CD1c-positive myeloid dendritic cell (primary cell): ENCODE data around the gene PPP2CA.
A peak's percentile ranks its signal among the peaks of the same experiment; 100 is the strongest.
"Not testable (repeated sequence)": the region's sequence is repeated elsewhere in the genome, so short reads cannot be mapped to it uniquely, and the experiment has no call there.

ENCODE experiments used
- DNase-seq: peaks from one replicate; pipeline ENCODE4 v3.0.0-alpha.2; 2016; ENCODE audit errors: extremely low spot score

Gene PPP2CA

DNA sequence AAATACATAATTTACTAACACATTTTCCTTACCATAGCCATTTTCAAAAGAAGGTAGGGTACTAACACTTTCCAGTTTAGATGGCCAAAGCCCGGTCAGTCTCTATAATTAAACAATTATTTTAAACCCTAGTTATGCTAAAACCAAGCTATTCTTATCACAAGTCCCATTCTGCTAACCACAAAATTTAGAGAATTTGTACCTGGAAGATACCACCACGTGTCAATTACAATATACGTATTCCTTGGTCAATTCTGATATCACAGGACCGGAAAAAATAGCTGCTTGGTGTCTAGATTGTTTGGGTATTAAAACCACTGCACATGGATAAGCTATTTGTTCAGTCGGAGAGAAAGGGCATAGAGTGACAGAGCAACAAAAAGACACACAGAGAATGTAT lies 30.2 kb downstream of the PPP2CA start:
- DNase-seq = no peak

DNA sequence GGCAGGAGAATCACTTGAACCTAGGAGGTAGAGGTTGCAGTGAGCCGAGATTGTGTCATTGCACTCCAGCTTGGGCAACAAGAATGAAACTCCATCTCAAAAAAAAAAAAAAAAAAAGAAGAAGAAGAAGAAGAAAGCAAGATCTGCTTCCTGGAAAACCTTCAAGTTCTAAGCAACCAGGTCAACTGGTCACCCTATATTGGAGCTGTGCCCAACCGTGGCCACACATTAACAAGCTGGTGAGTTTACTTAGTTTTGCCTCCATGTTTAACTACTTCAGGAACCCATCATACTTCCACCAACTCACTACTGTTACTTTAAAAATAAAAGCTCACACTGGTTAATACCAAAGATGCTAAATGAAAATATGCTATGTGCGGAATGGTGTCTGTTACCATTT lies 36.8 kb downstream of the PPP2CA start:
- DNase-seq = no peak

DNA sequence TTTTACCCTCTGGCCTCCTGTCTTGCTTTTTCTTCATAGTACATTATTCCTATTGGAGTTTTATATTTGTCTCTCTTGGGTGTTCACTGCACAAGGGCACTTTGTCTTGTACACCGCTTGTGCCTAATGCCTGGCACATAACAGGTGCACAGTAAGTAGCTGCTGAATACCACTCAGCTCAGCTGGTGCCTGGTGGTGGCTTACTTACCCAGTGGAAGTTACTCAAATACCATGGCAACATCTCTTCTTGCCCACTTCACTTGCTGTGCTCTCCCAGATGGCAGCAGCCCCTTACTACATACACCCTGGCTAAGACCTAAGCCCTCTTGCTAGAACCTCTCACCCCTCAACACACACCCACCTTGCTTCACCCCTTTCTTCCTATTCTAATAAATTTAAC lies 37.8 kb downstream of the PPP2CA start:
- no peak for DNase-seq

DNA sequence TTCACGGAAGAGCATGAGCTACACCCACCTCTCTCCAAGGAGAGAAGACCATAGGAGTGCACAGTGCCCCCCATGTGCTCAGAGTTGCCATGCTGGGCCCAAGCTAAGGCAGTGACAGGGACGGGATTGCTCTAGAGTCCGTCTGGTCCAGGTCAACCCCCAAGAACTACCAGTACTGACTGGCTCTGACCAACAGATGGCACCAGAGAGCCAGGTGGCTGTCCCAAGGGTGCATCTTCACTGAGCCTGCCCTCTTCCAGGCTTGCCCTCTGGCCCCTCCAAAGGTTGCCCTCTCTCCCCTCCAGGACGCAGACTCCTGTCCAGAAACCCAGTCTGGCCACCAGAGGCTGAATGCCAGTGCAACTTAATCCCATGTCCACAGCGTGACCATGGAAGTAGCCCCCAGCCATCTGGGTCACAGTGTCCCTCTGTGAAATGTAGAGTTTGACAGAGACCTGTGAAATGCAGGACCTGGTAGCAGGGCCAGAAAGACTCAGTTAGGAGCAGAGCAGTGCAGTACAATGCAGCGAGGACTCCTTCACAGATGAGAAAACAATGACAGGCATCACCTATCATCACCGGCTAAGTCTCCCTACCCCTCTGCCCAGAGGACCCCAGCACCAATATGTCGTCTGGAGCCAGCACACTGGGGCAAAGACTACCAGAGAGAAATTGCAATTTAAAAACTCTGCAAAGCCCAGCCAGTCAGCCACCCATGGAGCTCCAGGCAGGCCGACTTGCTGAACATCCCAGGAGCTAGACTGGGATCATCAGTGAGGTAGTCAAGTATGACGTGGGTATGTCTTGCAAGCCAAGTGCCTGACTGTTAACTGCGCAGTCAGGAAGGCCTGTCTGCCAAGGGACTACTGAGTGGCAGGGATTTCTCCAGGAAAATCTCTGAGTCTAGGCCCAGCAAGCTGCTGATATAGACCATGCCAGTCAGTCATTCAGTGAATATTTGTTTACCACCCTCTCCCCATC lies 41.4 kb downstream of the PPP2CA start:
- DNase-seq = peak; percentile 76

DNA sequence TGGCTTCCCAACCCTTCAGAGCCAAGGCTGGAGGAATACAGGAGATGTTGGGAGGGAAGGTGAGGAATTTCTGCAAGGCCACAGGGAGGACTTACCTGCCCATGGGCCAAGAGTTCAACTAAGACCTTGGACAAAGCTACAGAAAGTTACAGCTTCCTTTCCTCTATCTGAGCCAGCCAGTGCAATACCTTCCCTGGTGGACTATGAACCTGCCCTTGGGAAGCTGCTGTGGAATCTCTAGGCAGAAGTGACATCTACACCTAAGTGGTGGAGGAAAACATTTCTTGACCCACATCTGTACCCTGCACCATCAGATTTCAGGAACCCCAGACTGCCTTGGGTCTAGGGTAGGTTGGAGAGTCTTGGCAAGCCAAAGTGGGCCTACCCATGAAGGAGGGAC lies 42.4 kb downstream of the PPP2CA start:
- no peak for DNase-seq

DNA sequence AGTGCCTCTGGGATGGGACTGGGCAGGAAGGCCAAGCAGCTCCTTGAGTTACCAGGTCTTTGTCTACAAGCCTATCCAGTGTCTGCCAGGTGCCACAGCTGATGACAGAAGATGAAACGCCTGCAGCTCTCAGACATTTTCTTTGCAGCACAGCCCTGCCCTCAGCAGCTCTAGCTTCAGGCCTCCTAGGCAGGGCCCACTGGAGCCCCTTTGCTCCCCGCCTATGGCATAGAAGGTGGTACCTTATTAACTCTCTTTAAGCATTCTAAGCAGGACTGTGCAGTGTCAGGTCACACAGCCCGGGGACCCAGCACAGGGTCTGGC lies 47.8 kb downstream of the PPP2CA start:
- no peak for DNase-seq

DNA sequence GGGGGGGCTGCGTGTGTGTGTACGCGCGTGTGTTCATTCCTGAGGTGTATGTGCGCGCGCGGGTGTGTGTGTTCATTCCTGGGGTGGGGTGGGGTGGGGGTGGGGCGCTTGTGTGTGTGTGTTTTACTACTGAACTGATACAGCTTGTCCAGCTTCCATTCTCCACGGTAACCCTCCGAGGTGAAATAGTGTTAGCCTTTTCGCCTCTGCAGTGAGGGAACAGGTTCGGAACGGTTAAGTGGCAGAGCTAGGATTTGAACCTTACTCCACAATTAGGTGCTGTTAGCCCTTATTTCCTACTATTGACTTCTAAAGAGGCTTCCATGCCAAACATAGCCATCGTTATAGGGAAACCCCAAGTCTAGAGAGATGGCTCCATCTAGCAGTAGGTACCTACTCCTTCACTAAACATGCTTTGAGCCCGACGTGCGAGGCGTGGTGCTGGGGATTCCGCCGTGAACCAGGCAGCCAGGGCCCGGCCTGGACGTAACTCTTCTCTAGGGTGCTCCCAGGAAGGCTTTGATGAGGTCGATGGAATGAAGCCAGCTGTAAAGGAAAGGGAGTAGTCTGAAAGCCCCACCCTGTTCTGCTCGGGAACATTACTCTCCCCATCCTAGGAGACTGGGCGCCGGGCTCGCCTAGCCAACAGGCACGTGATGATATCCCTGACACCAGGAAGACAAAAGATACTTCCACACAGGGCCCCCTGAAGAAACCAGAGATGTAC lies 48.3 kb downstream of the PPP2CA start:
- DNase-seq = no peak

DNA sequence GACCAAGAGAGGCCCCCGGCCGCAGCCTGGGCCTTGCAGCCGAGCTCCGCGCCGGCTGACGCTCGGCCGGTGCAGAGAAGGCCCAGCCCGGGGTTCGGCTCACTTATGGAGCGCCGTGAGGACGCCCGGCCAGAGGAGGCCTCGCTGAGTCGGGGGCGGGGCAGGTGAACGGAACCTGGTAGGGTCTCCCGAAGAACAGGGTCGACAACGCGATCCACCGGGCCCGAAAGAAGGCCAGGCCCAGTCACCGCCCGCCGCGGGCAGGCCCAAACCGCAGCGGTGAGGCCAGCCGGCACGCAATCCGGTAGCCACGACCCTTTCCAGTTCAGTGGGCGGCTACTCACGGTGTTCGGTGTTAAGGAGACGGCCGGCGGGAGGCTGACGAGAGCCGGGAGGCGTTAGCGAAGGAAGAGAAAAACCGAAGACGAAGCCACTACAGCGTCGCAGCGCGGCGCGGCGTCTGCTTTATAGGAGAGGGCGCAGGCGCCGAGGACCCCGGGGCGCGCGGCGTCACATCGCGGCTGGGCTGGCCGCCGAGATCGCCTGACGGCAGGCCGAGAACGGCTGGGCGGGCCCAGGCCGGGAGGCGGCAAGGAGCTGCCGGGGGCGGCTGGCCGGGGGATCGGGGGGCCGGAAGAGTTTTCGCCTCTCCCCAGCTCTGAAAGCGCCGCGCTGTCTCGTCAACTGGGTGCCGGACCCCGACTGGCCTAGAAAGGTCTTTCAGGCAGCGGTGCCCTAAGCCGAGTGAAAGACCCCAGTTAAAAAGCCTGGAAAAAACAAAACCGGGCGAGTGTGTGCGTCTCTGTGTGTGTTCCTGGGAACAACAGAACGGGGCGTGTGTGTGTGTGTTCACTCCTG lies 49.1 kb downstream of the PPP2CA start, which contains the start of gene SKP1:
Gene SKP1, minus strand, starts transcription at position 440 of the 858 bp plus-strand sequence. CDS start 2,928 bp downstream, outside the sequence.
- DNase-seq = peak; percentile 94

DNA sequence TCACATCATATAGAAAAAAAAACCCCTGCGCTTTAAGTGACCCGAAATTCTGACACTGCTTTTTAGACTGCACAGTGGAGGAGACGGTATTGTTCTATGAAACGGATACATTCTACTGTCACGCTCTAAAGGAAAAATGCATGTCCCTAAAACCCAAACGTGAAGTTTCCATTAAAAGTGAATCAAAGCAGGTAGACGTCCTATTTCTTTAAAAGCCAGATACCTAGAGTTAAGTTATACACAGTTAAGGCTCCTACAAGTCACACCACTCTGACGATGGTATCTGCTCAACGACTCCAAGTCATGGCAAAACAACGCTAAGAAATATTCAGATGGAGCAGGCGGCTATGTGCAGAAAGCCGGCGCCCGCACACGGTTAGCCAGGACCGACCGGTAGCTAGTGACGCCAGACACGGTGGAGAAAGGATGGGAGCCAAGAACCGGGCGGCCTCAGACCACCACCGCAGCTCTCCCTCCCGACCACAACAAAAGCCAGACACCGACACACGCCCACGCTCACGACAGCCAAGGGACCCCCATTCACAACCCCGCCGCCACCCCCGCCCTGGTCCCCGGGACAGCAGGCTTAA lies 49.9 kb downstream of the PPP2CA start:
- DNase-seq = peak; percentile 28

DNA sequence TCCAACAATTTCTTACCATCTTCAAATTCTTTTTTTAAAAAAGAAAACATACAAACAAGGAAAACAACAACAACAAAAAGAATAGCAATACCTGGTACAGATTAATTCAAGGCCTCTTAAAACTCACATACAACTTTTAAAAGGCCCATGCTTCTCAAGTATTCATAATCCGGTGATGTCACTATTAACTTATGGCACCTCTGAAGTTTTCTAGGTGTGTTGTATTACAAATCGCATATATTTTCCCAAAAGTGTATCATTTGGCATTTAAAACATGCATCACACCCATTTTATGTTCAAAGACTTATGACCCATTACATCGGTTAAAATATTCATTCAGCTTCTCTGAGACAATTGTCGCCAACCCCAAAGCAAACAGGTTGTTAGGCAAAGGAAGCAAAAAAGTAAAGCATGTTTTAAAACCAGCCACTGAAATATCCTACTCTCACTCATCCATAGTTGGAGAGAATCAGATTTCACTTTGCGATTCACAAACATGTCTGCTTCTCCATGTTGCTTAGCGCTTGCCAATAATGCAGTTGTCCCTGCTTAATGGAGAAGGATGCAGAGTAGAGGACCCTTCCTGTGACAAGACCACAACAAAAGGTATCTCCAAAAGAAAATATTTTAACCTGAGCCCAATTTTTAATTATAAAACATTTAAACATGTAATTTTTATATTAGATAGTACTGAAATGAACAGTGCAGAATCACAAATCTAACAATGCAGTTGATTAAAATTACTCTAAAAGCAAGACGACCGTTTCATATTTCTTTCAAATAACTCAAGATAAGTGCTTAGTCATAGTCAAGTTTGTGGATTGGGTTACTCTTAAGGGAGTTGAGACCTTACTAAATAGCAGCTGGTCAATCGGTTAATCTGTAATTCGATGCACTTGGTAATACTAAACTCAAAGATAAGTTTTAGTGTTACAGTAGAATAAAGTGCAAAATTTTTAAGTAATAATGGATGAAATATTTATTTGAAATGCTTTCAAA lies 50.7 kb downstream of the PPP2CA start:
- no peak for DNase-seq

DNA sequence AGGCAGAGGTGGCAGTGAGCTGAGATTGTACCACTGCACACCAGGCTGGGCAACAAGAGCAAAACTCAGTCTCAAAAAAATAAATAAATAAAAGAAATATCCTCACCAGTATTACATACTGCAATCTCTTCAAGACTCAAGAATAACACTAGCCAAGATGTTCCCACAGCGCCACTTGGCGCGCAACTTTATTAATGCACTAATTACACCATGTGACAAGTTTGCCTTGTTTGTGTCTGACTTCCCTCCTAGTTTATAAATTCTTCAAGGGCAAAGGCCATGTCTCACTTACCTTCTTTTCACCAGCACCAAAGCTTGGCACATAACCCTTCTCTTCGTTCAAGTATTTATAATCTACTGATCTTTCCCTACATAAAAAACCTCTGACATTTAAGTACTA lies 53.9 kb downstream of the PPP2CA start:
- no peak for DNase-seq

DNA sequence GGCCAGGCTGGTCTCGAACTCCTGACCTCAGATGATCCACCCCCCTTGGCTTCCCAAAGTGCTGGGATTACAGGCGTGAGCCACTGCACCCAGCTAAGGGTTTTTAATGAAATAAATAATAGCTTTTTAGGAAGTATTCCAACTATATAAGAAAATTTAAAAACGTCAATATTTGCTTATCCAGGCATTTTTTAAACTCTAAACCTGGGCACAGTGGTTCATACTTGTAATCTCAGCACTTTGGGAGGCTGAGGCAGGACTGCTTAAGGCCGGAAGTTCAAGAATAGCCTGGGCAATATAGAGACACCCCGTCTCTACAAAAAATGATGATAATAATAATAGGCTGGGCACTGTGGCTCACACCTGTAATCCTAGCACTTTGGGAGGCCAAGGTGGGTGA lies 63.3 kb downstream of the PPP2CA start:
- no peak for DNase-seq

DNA sequence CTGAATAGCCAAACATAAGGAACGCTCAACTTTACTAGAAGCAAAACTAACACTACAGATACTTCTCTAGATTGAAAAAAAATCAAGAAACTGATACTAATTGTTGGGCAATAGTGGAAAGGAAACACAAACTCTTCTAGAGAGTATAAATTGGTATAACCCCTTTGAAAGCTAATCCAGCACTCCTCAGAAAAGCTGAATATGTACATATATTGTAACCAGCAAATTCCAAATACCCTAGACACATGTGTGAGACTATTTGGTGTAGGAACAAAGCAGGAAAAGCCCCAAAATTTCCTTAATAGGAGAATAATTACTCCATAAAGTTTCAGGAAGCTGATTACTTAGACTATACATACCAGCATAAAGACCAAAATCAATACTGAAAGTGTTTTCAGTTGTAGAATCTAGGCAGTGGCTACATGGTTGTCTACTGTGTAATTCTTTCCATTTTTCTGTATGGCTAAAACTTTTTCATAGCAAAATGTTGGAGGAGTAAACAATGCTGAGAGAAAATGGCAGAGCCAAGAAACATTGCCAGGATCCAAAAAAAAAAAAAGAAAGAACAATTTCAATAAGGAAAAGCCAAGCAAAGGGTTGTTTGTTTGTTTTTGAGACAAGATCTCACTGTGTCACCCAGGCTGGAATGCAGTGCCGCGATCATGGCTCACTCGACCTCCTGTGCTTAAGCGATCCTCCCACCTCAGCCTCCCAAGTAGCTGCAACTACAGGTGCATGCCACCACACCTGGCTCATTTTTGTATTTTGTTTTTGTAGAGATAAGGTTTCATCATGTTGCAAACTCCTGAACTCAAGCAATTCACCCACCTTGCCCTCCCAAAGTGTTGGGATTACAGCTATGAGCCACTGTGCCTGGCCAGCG lies 64.1 kb downstream of the PPP2CA start:
- no peak for DNase-seq

DNA sequence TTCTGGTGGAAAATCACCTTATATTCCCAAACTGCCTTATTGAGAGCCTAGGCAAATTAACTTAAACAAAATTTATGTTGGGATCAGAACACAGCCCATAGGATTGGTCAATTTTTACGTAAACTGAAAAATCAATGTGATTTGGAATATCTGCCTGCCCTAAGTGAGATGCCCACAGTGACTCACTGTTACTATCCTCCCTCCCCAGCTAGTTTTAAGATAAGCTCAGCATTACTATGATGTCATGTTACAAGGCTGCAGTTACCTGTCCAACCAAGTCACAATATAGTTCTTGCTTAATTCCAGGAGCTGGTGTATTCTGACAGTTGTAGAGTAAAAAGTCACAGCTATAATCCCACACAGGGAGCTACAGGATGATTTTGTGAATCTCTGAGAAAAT lies 72.2 kb downstream of the PPP2CA start:
- no peak for DNase-seq

DNA sequence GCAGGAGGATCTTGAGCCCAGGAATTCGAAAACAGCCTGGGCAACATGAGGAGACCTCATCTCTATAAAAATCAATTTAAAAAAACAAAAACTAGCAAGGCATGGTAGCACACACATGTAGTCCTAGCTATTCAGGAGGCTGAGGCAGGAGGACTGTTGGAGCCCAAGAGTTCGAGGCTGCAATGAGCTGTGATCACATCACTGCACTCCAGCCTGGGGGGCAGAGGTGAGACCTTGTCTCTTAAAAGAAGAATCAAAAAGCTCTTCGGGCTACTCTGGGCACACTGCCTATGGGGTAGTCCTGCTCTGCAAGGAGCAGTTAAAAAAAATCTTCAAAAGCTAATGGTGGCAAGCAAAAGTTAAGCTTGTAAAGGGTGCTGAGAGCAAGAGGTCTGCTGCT lies 72.6 kb downstream of the PPP2CA start:
- no peak for DNase-seq

DNA sequence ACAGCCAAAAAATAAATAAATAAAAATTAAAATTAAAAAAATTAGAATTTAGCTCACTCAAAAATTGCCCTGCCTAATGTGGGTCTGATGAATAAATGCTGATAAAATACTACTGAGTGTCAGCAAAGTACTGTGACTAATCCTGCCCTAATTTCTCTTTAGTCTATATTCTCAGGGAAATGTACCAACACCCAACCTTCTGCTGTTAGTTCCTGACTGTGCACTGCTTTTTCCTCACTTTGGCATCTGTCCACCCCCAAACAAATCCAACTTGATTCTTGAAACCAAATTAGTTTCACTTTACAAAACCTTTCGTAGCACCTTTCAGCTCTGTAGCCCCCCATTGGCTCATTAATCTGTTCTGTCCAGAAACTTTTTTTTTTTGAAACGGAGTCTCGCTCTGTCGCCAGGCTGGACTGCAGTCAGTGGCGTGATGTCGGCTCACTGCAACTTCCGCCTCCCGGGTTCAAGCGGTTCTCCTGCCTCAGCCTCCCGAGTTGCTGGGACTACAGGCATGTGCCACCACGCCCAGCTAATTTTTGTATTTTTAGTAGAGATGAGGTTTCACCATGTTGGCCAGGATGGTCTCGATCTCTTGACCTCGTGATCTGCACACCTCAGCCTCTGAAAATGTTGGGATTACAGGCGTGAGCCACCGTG lies 73.6 kb downstream of the PPP2CA start:
- DNase-seq = not testable (repeated sequence)

DNA sequence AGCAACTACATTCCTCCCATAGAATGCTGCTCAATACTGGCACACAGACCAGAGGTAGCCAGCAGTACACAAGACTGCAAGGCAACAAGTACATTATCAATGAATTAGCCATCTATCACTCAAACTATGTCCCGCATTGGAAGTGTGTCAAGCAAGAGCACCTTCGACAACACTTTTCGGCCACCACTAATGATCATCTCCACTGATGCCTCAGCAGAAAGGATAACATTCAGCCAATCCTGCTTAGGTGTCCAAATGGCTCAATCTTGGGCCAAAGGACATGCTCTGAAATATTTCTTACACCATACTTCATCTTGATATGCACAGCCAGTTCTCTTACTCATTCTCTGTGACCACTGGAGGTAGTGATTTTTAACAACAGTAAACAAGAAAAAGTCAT lies 74.2 kb downstream of the PPP2CA start:
- DNase-seq = no peak

DNA sequence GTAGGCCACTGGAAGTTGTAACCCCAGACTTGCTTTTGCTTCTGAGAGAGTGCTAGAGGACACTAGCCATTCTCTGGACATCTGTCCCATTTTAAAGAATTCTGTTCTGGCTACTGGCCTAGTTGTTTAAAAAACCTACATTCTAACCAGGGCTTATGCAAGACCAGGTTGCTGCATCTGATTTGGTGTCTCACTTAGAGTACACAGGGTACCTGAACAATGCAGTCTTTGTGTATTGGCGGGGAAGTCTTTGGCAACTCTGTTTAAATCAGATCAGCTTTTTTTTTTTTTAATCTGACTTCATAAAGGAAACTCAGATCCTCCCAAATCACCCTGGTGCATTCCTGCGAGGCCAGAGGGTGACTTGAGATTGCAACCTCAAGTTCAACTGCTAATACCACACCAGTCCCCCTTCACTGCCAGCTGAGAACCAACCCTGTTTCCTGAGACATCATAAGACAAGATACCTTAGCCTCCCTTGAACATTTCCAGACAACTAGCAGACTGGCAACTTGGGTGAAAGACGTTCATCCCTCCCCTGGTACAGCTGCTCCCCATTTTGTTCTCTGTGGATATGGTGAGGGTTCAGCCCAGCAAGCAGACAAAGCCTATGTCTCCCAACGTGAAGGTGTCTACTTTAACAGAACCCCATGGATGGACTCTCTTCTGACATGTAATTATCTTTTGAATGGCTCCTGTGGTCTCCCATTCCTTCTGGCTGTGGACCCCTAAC lies 76.1 kb downstream of the PPP2CA start:
- no peak for DNase-seq
